Bronchial epithelial cell (primary cell): ENCODE results near the gene ULK4. TPM values are rescaled to one million over a fixed set of nuclear protein-coding genes. Genes with fewer than 3 reads are reported as not detected.
"Not testable (repeated sequence)": the region's sequence is repeated elsewhere in the genome, so short reads cannot be mapped to it uniquely, and the experiment has no call there.

ENCODE experiments used
- DNase-seq: peaks from one replicate; pipeline ENCODE4 v3.0.0-alpha.2; 2010; ENCODE audit warnings: low read depth
- FAIRE-seq: peaks from 2 replicates; lab custom pipeline; 2011; peaks lifted over from hg19 to GRCh38; lab: Jason Lieb, UNC
- H3K27me3 ChIP-seq: 2 replicates; pipeline ENCODE4 v1.5.1; 2011; ENCODE audit warnings: low read length; ENCODE audit not compliant: control insufficient read depth, insufficient read depth
- H3K36me3 ChIP-seq: 2 replicates; pipeline ENCODE4 v1.5.1; 2011; ENCODE audit warnings: low read length; ENCODE audit not compliant: control insufficient read depth, insufficient read depth
- H3K4me3 ChIP-seq: 2 replicates; pipeline ENCODE4 v1.5.1; 2011; ENCODE audit warnings: mild to moderate bottlenecking, low read depth, low read length, control low read depth
- total RNA-seq: library from RNA; depleted of rRNA; stranded (reverse); fragments of >200 nt; gene quantifications from 2 replicates; pipeline ENCODE4 v1.2.1, GENCODE V29; 2014
- TF ChIP-seq, protein P1 (sequence below): IDR thresholded peaks from 2 replicates; pipeline ENCODE4 v1.5.1; 2011; ENCODE audit warnings: mild to moderate bottlenecking, moderate library complexity, low read length, control low read depth, inconsistent platforms; ENCODE audit not compliant: insufficient read depth, severe bottlenecking

The ULK4 gene
- total RNA-seq, 1 donor from 2014 or later: 3.9 TPM

GRCh38 chr3:41565948-41566514 lies 395.9 kb downstream of the ULK4 start:
- FAIRE-seq: no peak
- Histone ChIP-seq H3K4me3 (no peak overlapping the region), H3K36me3 (no peaks in the 10 kb centered on the region), H3K27me3 (no peaks in the 10 kb centered on the region)
- TF ChIP-seq, protein P1, sequence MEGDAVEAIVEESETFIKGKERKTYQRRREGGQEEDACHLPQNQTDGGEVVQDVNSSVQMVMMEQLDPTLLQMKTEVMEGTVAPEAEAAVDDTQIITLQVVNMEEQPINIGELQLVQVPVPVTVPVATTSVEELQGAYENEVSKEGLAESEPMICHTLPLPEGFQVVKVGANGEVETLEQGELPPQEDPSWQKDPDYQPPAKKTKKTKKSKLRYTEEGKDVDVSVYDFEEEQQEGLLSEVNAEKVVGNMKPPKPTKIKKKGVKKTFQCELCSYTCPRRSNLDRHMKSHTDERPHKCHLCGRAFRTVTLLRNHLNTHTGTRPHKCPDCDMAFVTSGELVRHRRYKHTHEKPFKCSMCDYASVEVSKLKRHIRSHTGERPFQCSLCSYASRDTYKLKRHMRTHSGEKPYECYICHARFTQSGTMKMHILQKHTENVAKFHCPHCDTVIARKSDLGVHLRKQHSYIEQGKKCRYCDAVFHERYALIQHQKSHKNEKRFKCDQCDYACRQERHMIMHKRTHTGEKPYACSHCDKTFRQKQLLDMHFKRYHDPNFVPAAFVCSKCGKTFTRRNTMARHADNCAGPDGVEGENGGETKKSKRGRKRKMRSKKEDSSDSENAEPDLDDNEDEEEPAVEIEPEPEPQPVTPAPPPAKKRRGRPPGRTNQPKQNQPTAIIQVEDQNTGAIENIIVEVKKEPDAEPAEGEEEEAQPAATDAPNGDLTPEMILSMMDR: no peak
- DNase-seq: no peak

DNA sequence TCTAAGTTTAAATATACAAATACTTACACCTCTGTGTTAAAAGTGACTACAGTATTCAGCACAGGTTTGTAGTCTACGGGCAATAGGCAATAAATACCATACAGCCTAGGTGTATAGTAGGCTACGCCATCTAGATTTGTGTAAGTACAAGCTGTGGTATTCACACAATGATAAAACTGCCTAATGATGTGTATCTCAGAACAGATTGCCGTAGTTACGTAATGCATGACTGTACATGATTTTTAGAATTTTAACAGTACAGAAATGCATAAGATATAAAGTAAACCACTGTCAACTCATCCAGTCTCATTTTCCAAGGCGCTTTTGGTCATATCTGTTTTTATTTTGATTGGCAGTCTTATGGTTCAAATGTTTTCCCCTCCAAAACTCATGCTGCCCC lies 396.9 kb downstream of the ULK4 start:
- no peak for DNase-seq
- Histone ChIP-seq H3K36me3 (no peaks in the 10 kb centered on the region), H3K27me3 (no peaks in the 10 kb centered on the region), H3K4me3 (no peak overlapping the region)
- TF ChIP-seq, protein P1: no peak
- FAIRE-seq: no peak

GRCh38 chr3:41556245-41556644 lies 405.7 kb downstream of the ULK4 start:
- not testable (repeated sequence) for DNase-seq, H3K4me3 ChIP-seq, H3K36me3 ChIP-seq, H3K27me3 ChIP-seq, FAIRE-seq

GRCh38 chr3:41532976-41533375 lies 428.9 kb downstream of the ULK4 start:
- no peaks in the 10 kb centered on the region for H3K27me3 ChIP-seq
- H3K4me3 ChIP-seq: no peak overlapping the region
- DNase-seq: no peak
- H3K36me3 ChIP-seq: no peaks in the 10 kb centered on the region
- no peak for FAIRE-seq
- TF ChIP-seq, protein P1: no peak

DNA sequence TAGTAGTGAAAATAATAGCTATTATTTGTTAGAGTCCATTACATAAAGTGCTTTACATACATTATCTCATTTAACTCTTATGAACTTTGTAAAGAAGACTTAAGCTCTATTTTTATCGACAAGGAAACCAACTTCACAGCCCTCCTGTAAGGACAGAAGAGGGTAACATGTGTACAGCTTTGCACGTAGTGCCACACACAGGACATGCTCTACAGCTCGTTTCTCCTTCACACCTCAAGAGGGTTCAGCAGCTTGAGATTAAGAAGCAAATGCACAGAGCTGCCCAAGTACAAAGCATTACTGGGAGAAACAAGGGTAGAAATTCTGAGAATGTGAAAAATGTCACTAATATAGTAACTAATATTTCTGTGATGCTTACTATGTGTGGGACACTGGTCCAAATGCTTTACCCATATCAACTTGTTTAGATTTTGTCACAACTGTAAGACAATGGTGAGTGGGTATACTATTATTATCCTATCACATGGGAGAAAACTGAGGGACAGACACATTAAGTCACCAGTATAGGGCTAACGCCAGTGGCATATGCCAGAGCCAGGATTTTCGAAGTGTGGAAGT lies 434.8 kb downstream of the ULK4 start:
- H3K36me3 ChIP-seq: no peaks in the 10 kb centered on the region
- H3K4me3 ChIP-seq: no peak overlapping the region
- DNase-seq (no peak), FAIRE-seq (no peak)
- H3K27me3 ChIP-seq: no peaks in the 10 kb centered on the region
- TF ChIP-seq, protein P1: no peak

- no peaks in the 10 kb centered on the region for H3K27me3 ChIP-seq
- no peaks in the 10 kb centered on the region for H3K36me3 ChIP-seq
- TF ChIP-seq, protein P1: no peak
- no peak overlapping the region for H3K4me3 ChIP-seq
- DNase-seq (no peak), FAIRE-seq (no peak)
Observed at GRCh38 chr3:41525303-41526064, 436.4 kb downstream of the ULK4 start.
